Measurements from ENCODE around the gene UBQLN4.
A peak's percentile ranks its signal among the peaks of the same experiment; 100 is the strongest.
"Not testable (repeated sequence)": the region's sequence is repeated elsewhere in the genome, so short reads cannot be mapped to it uniquely, and the experiment has no call there.

UBQLN4 gene

DNA sequence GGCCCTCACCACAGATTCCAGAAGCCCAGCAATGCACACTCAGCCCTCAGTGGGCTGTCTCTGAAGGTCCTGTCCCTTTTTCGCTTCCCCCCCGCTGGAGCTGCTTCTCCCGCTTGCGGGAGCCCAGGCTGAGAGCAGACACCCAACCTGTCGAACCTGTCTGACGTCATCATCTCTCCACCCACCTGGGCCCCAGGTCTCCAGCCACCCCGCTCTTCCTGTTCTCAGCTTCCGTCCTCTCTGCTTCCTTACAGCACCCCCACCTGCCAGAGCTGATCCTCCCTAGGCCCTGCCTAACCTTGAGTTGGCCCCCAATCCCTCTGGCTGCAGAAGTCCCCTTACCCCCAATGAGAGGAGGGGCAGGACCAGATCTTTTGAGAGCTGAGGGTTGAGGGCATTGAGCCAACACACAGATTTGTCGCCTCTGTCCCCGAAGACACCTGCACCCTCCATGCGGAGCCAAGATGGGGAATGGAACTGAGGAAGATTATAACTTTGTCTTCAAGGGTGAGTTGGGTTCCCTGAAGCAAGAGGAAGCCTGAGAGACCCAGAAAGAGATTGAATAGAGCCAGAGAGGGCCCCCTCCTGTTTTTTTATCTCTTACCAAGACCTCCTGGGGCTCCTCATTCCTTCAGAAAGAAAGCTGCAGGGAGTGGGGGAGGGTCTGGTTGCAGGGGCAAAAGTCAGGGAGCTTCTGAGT is 7.5 kb upstream of the UBQLN4 start, which contains the start of gene RAB25:
Gene RAB25, plus strand, starts transcription at position 224 of the 700 bp plus-strand sequence. Its CDS starts 241 bp downstream, at position 465.
- no peak for DNase-seq (ENCODE audit: low spot score)

DNA sequence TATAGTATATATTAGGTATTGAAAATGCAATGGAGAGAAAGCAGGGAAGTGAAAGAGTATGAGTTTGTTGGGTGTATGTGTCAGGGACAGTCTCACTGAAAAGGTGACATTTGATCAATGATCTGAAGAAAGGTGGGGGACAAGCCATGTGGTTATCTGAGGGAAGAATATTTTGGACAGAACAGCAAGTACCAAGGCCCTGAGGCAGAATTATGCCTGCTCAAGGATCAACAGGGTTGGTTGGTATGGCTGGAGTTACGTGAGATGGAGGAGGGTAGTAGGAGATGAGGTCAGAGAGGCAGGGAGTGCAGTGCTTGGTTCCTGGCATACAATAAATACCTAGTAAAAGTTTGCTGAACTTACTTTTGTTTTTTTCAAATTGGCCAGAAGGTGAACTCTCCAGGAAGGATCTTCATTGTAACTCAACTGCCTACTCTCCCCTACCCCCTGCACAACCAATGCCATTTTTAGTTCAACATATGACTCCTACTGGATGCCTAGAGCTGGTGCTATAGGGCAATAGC is 2.8 kb upstream of the UBQLN4 start:
- no peak for DNase-seq (ENCODE audit: low spot score)

DNA sequence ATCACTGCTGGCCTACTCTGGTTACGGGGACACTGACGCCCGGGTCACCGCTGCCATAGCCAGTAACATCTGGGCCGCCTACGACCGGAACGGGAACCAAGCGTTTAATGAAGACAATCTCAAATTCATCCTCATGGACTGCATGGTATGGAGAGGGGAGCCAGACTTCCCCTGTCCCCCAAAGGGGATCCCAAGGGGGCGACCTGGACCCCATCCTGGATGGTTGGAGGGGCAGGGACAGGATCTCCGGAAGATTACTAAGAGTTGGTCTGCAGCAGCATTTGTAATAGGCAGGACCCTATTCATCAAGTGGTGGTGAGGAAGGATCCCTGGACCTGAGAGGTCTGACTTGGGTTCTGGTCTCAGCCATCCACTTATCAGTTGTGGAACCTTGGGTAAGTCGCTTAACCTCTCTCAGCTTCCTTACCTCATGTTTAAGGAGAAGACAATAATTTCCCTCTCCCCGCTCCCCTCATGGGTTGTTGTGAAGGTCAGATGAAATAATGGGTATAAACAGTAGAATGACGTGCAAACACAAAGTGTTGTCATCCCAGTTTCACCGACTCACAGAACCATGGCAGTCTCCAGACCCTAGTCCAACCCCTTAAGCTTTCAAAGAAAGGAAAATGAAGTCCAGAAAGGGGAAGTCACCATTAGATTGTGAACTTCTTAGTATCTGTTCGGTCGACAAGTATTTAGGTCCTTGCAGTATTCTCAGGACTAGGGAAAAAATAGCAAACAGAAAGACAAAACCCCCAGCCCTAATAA is 1.9 kb upstream of the UBQLN4 start:
- no peak for DNase-seq (ENCODE audit: low spot score)

DNA sequence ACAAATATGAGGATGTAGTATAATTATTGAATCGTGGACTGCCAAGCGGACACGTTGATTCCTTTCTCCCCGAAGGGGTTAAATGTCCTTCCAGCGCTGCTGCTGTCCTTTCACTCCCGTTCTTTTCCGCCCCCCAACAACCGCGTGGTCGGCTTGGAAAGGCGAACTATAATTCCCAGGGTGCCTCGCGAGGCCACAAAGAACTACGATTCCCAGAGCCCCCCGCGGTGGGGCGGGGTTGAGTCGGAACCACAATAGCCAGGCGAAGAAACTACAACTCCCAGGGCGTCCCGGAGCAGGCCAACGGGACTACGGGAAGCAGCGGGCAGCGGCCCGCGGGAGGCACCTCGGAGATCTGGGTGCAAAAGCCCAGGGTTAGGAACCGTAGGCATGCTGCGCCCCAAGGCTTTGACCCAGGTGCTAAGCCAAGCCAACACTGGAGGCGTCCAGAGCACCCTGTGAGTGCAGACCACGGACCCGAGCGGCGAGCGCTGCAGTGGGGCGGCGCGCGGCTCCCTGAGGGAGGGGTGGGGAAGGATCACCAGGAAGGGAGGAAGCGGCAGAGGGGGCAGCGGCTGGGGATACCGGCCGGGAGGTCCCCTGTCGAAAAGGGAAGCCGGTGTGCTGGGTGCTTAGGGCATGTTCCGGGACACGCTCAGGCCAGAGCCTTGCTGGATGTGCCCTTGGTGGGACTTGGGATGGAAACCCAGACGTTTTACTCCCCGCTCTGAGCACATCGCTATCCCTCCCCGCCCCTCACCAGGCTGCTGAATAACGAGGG is 1.1 kb upstream of the UBQLN4 start, which contains the start of gene LAMTOR2:
Gene LAMTOR2, plus strand, starts transcription at position 283 of the 781 bp plus-strand sequence. Its CDS starts 108 bp downstream, at position 391.
- peak; percentile 96 for DNase-seq (ENCODE audit: low spot score)

DNA sequence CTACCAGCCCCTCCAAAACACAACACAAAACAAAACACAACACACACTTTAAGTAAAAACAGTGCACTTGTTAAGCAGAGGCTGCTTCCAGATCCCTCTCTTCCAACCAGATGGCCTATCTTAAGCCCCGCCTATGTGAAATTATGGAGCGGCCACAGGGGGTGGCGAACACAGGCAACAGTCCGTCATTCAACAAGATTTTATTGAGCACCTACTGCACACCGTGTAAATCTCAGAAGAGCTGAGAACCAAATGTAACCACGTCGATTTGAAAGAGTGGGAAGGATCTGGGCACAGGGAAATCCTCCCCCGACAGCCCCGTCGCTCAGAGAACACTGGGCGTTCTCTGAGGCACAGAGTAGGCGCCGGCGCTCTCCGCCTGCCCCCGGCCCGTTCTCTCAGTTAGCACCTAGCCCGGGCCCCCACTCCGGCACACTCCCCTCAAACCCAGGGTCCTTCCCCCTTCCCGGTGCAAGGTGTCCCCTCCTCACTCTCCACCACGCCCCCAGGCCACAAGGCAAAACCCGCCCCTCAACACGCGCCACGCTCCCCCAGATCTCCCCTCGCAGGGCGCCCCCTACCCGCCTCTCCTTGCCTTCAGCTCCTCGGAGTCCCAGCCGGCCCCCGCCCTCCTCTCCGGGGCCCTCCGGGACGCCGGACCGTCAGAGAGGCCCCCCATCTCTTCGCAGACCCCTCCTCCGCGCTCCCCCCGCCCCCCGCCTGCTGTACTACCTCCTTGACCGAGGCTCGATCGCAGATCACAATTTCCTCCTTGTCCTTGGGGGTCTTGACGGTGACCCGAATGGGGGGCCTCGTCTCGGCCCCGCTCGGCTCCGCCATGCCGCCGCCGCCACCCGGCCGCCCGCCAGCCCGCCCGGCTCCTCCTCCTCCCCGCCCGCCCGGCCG is 483 bp downstream of the UBQLN4 start:
- peak; percentile 82 for DNase-seq (ENCODE audit: low spot score)

DNA sequence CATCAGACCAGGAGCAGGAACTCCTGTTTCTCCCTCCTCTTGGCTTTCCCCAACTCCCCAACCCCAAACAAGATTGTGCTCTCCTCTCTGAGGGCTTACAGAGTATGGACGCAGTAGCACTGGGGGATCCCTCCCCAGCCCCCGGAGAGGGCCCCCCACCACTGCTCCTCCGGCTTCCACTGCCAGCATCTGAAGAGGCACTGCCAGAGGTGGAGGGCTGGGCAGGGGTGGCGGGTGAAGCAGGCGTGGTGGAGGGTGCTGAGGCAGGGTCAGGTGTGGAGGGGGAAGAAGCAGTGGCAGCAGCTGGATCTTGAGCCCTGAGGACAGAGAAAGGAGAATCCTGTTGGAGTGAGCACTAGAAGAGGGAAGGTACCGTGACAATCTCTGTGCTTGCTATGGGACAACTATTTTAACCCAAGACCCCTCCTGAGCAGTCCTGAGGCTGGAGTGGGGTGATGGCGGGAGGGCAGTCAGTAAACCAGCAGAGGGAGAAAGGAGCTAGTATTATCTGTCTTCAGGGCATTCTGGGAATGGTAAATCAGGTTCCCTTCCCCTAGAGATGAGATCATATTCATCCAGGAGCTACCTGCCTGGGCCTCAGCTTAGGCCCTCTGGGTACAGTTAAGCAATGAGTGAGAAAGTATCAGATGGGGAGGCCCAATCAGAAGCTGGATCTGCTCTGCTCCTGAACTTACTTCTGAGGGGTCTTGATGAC is 2.4 kb downstream of the UBQLN4 start:
- DNase-seq (ENCODE audit: low spot score) = no peak

DNA sequence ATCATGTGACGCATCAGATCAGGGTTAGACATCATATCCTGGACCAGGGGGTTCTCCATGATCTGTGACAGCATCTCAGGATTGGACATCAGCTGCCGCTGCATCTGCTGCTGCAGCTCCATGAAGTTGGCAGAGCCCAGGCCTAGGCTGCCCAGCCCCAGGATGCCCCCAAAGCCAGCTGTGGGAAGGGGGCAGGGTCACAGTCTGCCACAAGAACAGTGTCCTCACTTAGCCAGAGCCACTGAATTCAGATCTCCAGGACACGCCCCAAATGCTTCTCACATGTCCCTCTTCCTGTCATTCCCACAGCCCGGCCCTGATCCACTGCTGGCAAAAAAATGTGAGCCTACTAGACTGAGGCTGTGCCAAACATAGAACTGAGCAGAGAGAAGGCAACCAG is 3.2 kb downstream of the UBQLN4 start:
- peak; percentile 35 for DNase-seq (ENCODE audit: low spot score)

DNA sequence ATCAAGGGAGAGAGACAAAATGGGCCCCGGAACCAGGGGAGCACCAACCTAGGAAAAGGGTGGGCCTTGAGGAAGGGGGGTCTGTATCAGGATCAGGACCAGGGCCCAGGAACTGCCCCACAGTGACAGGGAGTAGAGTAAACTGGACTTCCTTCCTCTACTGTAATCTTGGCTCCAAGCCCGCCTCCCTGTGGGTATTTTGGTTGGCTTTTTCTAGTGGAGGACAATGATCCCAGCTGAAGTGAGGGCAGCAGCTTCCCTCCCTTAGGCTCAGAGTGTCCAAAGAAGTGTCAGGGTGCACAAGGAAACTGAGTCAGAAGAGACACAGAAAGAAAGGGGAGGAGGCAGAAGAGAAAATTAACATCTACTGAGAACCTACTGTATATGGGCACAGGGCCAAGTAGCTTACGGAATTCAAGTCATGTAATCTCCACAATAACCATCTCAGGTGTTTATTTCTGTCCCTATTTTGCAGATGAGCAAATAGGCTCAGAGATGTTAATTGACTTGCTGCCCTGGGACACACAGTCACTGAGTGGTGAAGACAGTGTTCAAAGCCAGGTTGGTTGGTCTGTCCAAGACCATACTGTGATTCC is 4.8 kb downstream of the UBQLN4 start:
- DNase-seq (ENCODE audit: low spot score) = no peak

DNA sequence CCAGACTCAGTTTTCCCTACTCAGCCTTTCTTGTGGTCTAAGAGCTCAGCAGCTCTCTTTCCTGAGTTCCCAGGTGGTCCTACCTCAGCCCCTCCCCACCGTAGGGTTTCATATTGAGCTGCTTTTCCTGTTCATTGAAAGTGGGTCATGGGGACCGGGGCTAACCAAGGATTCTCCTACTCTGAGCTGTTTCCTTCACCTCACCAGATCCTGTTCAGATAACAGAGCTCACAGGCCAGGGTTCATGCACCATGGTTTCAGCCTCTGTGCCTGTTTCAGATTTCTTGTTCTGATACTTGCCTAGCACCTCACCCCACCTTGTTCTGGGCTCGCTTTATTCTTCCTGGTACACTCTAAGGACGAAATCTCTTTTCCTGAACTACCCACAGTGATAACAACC is 8.5 kb downstream of the UBQLN4 start:
- DNase-seq (ENCODE audit: low spot score) = no peak

DNA sequence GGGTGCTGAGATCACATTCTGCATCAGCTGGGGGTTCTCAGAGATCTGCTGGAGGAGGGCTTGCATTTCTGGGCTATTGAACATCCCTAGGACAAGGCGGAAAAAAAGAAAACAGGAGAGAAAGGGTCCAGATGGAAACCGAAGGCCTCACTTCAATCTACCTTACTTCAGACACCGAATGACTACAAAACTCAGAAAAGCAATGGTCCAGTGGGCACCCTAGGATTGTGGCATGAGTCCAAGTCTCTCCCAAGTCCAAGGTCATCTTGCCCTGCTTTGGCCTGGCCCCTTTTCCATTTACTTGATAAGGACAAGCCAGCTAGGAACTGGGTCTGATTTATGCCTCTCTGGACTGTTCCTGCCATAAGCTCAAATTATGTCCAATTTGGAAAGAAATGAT is 10.8 kb downstream of the UBQLN4 start:
- DNase-seq (ENCODE audit: low spot score) = no peak

DNA sequence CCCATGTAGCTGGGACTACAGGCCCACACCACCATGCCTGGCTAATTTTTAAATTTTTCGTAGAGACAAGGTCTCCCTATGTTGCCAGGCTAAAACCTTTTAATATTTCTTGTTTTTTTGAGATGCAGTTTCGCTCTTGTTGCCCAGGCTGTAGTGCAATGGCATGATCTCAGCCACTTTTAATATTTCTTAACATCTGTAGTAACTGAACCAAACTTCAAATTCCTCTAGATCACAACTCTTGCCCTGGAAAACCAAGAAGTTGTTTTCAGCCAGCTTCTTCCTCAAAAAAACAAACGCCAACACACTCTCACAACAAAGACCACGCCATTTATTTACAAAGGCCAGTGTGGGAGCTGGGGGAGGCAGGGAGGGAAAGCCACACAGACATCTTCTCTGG is 18.6 kb downstream of the UBQLN4 start:
- DNase-seq (ENCODE audit: low spot score) = not testable (repeated sequence)

DNA sequence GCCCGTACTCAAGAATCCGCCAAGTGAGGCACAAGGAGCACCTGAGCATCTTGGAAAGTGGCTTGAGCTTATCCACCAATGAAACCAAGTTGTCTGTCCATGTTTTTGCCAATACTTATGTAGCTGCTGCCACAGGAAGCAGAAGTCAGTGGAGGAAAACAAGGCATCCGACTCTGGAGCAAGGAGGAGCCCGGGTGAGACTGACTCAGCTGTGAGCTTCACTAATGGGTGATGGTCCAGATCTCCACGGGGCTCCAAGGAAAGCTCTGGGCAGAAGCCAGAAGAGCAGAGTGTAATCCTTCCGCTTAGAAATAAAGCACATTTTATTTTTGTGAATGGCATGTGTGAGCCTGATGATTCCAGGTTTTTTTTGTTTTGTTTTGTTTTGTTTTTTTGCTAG is 20.6 kb downstream of the UBQLN4 start:
- DNase-seq (ENCODE audit: low spot score) = peak; percentile 63

DNA sequence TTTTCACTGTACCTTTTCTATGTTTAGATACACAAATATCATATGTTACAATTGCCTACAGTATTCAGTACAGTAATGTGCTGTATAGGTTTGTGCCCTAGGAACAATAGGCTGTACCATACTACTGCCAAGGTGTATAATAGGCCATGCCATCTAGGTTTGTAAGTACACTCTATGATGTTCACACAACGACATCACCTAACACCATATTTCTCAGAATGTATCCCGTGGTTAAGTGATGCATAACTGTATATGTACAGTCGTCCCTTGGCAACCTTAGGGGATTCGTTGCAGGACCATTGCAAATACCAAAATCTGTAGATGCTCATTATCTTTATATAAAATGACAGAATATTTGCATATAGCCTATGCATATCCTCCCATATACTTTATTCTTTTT is 27.0 kb downstream of the UBQLN4 start:
- no peak for DNase-seq (ENCODE audit: low spot score)

DNA sequence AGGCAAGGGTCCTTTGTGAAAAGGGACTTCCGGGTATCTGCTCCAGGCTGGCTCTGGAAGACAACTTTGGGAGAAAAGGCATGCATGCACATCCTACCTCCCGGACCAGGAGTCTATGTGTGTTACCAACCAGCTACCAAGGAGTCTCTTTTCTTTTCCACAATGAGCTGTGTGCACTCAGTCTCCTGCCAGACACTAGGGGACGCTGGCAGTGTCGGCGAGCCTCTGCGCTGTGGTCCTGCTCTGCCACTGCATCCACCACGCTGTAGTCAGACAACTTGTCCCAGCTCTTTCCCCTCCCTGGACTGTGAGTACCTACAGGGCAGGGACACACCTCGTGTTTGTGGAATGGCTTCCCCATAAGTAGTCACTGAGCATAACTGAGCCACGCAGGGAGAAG is 27.7 kb downstream of the UBQLN4 start:
- peak; percentile 67 for DNase-seq (ENCODE audit: low spot score)

DNA sequence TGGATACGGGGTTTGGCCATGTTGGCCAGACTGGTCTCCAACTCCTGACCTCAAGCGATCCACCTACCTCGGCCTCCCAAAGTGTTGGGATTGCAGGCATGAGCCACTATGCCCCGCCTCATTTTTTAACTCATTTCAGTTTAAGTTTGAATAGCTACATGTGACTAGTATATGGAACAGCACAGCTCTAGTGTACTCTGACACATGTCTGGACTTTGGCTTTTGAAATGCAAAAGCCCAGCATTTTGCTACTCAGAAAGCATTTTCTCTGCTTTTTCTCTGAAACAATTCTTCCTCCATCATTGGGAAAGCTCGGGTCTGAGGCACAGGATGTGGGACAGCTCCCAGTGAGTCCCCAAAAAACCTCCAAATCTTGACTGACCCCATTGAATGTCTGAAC is 28.8 kb downstream of the UBQLN4 start:
- DNase-seq (ENCODE audit: low spot score) = no peak

DNA sequence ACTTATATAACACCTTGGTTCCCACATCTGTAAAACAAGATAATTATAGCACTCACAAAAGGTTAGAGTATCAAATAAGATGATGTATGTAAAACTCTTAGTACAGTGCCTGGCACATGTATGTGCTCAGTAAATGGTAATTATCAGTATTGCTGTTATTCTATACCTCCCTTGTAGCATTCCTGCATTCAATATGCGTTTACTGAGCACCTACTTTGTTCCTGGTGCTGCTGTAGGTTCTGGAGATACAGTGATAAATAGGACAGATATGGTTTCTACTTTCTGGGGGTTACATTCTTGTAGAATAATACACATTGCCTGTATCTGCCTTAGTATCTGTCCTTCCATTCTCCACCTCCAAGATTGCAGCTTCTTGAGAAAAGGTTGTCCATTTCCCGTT is 31.6 kb downstream of the UBQLN4 start:
- no peak for DNase-seq (ENCODE audit: low spot score)

DNA sequence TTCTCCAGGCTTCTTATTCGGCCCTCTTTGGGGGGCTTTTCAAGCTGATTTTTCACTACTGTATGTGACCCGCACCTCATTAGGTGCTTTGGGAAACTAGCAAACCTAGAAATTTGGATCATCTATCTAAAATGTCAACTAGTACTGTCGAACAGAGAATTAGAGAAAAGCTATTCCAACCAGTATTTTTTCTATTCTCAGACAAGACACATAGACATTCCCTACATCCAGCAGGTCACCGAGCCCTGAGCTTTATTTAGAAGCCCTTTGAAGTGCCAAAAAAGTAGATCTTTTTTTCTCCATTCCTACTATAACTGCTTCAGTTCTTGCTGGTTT is 32.5 kb downstream of the UBQLN4 start:
- DNase-seq (ENCODE audit: low spot score) = no peak

DNA sequence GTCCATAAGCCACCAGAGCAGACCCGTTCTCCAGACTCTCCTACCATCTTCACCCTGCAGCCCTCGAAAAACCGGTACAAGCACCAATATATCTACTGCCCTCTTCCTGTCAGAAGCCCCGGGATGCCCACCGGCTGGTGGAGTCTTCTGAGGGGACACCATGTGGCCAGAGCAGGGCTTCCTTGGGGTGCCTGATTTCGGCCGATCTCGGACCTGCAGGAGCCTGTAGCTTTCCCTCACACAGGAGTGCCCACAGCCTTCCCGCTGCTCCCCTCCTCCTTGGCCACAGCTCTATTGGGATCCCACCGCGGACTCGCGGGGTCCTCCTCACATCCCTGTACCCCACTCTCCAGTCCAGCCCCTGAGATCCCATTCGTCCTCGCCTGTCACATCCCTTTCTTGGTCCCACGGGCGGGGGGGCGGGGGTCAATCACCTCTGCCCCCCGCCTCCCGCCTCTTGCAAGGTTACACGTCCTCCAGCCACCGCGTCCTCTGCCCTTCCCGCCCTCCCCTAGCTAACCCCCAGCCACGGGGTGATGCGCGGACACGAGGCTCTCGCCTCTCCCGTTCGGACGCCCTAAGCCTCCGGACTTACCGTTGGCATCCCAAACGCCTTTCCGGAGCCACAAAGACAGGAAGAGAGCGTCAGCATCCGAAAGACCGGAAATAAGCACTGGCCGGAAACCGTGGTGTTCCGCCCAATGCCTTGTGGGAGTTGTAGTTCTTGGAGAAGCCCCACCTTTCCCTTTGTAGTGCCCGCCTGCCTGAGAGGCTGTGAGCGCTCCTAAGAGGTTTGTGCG is 33.1 kb downstream of the UBQLN4 start, which contains the start of gene SSR2:
Gene SSR2, minus strand, starts transcription at position 659 of the 800 bp plus-strand sequence. CDS start 784 bp downstream, outside the sequence.
- peak; percentile 97 for DNase-seq (ENCODE audit: low spot score)

DNA sequence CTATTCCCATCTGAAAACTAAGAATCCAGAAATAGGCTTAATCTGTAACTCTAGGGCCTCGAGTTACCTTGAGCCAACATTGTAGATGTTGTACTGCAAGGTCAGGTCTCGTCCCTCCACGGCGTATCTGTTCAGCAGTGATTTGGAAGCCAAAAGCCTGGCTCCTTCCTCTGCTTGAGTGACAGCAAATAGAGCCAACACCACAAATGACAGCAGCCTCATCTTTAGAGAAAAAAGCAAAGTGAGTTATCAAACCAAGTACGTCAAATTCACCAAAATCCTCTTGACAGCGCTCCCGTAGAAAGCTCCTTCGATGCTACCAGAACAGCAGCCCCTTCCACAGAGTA is 33.7 kb downstream of the UBQLN4 start:
- DNase-seq (ENCODE audit: low spot score) = no peak

Measured in AG20443 (cell line).